ENCODE data around the gene POLR3G.

Gene POLR3G

DNA sequence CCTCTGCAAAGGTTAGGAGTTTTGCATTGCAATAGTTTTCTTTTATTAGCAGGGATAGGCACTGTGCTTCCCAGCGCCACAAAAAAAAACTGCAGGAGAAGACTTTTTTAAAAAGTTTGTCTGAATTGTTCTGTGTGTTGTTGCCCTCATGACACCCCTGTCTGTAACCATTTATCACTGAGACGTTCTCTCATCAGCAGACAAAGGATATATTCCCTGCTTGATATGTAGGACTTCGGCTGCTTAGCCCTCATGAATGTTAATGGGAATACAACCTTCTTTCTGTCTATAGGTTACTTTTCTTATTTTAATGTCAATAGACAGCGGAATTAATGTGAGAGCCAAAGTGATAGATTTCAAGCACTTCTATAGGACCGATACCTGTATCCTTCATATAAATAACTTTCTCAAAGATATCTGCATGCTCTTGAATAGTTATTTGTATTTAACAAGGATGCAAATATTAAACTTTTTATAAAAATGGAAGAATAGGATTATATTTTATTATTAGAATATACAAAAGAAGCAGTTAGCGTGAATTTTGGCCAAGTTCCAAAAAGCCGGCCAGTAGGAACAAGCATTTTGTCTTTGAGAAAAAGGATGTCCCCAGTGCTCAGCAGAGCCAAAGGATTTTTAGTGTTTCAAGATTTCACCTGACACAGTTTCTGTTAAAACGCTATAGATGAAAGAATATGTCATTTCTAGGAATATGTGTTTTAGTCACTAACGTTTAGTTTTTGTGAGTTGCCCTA lies 56.2 kb downstream of the POLR3G start:
- H3K9me3 ChIP-seq (ENCODE audit: control insufficient read depth in 2 of 2, low read length in 2 of 2) = no peaks in the 10 kb centered on the region
- no peaks in the 10 kb centered on the region for H3K4me1 ChIP-seq (ENCODE audit: control insufficient read depth, insufficient read depth, low read length)
- no peaks in the 10 kb centered on the region for H3K36me3 ChIP-seq (ENCODE audit: control insufficient read depth in 2 of 2, insufficient read depth in 2 of 2, low read length in 2 of 2)
- peak overlapping the region; percentile 35 to 76 for H3K4me3 ChIP-seq (ENCODE audit: low read length in 2 of 2)
- H3K27me3 ChIP-seq (ENCODE audit: control insufficient read depth in 1 of 2, insufficient read depth in 2 of 2, low read length in 2 of 2) = no peaks in the 10 kb centered on the region
- peak overlapping the region in 1 of 2 donors; percentile 34 for H3K9ac ChIP-seq (ENCODE audit: low read length in 2 of 2)
- H3K27ac ChIP-seq (ENCODE audit: low read length) = no peak overlapping the region

DNA sequence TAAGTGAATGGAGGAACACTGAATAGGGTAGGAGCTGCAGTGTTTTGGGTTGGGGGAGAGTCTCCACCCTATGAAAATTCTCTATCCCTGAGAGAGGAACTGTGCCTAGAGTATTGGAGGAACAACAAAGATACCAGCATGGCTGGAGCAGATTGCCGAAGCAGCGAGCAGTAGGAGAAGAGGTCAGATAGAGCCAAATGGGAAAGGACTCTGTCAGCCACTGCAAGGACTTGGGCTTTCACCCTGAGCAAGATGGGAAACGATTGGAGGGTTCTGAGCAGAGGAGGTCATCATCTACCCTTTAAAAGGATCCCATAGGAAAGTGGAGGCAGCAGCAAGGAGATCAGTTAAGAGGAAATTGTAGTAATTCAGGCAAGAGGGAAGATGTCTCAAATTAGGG lies 59.1 kb downstream of the POLR3G start:
- Histone ChIP-seq H3K9ac (ENCODE audit: low read length in 2 of 2) (no peak overlapping the region), H3K27ac (ENCODE audit: low read length) (no peak overlapping the region), H3K4me1 (ENCODE audit: control insufficient read depth, insufficient read depth, low read length) (no peaks in the 10 kb centered on the region), H3K36me3 (ENCODE audit: control insufficient read depth in 2 of 2, insufficient read depth in 2 of 2, low read length in 2 of 2) (no peaks in the 10 kb centered on the region), H3K4me3 (ENCODE audit: low read length in 2 of 2) (no peak overlapping the region), H3K27me3 (ENCODE audit: control insufficient read depth in 1 of 2, insufficient read depth in 2 of 2, low read length in 2 of 2) (no peaks in the 10 kb centered on the region), H3K9me3 (ENCODE audit: control insufficient read depth in 2 of 2, low read length in 2 of 2) (no peaks in the 10 kb centered on the region)

DNA sequence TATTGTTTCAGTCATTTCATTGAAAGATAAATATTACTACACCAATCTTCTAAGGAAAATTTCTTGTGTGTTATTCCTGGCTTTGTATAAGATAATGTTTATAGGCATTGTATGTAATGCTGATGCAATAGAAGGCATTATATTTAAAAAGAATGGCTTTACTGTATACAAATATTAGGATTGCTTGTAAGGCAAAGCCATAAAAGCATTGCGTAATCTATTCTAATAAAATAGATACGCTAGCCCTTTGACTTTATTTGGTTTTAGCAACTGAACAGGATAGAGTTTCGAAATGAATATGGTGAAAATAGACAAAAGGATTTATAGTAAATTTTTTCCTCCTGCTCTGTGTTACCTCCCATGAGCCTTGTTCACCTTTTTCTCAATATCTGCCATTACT lies 60.3 kb downstream of the POLR3G start:
- H3K27me3 ChIP-seq (ENCODE audit: control insufficient read depth in 1 of 2, insufficient read depth in 2 of 2, low read length in 2 of 2) = no peaks in the 10 kb centered on the region

DNA sequence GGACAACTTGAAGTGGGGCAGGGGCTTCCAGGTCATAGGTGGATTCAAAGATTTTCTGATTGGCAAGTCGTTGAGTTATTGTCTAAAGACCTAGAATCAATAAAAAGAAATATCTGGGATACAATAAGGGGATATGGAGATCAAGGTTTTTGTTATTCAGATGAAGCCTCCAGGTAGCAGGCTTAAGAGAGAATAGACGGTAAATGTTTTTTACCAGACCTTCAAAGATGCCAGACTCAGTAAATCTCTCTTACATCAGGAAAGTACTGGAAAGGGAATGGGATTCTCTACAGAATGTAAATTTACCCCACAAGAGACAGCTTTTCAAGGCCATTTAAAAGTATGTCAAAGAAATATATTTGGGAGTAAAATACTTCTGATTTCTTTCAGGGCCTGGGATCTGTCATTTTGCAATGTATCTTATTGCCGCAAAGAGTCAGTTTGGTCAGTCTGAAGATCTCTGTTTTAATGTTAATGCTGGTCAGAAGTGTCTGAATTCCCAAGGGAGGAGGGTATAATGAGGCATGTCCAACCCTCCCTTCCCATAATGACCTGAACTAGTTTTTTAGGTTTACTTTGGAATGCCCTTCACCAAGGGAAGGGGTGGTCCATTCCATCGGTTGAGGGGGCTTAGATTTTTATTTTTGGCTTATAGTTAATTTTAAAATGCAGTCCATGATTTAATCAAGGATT lies 68.3 kb downstream of the POLR3G start:
- Histone ChIP-seq H3K36me3 (ENCODE audit: control insufficient read depth in 2 of 2, insufficient read depth in 2 of 2, low read length in 2 of 2) (no peaks in the 10 kb centered on the region), H3K9ac (ENCODE audit: low read length in 2 of 2) (no peak overlapping the region), H3K4me3 (ENCODE audit: low read length in 2 of 2) (no peak overlapping the region), H3K27me3 (ENCODE audit: control insufficient read depth in 1 of 2, insufficient read depth in 2 of 2, low read length in 2 of 2) (peaks cover 2 to 7% of the 10 kb centered on the region in 2 donors), H3K27ac (ENCODE audit: low read length) (no peak overlapping the region), H3K9me3 (ENCODE audit: control insufficient read depth in 2 of 2, low read length in 2 of 2) (no peaks in the 10 kb centered on the region), H3K4me1 (ENCODE audit: control insufficient read depth, insufficient read depth, low read length) (no peaks in the 10 kb centered on the region)

More for the DNA sequence above, 60.3 kb downstream of the POLR3G start:
- Histone ChIP-seq H3K36me3 (ENCODE audit: control insufficient read depth in 2 of 2, insufficient read depth in 2 of 2, low read length in 2 of 2) (no peaks in the 10 kb centered on the region), H3K9me3 (ENCODE audit: control insufficient read depth in 2 of 2, low read length in 2 of 2) (no peaks in the 10 kb centered on the region), H3K9ac (ENCODE audit: low read length in 2 of 2) (no peak overlapping the region), H3K4me1 (ENCODE audit: control insufficient read depth, insufficient read depth, low read length) (no peaks in the 10 kb centered on the region), H3K4me3 (ENCODE audit: low read length in 2 of 2) (no peak overlapping the region), H3K27ac (ENCODE audit: low read length) (no peak overlapping the region)

DNA sequence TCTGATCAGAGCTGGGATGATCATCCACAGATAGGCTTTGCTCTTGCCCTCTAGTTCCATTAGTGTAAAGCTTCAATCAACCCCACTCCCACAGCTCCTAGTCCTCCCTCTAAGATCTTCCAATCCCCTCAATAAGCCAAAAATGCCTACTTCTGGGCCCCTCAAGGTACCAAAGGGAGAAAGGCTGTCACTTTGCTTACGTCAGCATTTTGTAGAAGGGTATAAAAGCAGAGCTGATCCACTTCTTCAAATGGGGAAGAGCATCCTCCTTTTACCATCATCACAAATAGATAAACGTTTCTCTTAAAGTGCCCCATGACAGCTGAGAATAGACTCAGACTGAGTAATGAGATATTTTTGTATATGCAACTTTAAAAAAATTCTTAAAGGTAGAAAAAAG lies 70.8 kb downstream of the POLR3G start:
- no peaks in the 10 kb centered on the region for H3K4me1 ChIP-seq (ENCODE audit: control insufficient read depth, insufficient read depth, low read length)
- peaks cover 2 to 9% of the 10 kb centered on the region in 2 donors for H3K27me3 ChIP-seq (ENCODE audit: control insufficient read depth in 1 of 2, insufficient read depth in 2 of 2, low read length in 2 of 2)
- no peak overlapping the region for H3K9ac ChIP-seq (ENCODE audit: low read length in 2 of 2)
- H3K9me3 ChIP-seq (ENCODE audit: control insufficient read depth in 2 of 2, low read length in 2 of 2) = no peaks in the 10 kb centered on the region
- H3K36me3 ChIP-seq (ENCODE audit: control insufficient read depth in 2 of 2, insufficient read depth in 2 of 2, low read length in 2 of 2) = no peaks in the 10 kb centered on the region
- no peak overlapping the region for H3K4me3 ChIP-seq (ENCODE audit: low read length in 2 of 2)
- no peak overlapping the region for H3K27ac ChIP-seq (ENCODE audit: low read length)

DNA sequence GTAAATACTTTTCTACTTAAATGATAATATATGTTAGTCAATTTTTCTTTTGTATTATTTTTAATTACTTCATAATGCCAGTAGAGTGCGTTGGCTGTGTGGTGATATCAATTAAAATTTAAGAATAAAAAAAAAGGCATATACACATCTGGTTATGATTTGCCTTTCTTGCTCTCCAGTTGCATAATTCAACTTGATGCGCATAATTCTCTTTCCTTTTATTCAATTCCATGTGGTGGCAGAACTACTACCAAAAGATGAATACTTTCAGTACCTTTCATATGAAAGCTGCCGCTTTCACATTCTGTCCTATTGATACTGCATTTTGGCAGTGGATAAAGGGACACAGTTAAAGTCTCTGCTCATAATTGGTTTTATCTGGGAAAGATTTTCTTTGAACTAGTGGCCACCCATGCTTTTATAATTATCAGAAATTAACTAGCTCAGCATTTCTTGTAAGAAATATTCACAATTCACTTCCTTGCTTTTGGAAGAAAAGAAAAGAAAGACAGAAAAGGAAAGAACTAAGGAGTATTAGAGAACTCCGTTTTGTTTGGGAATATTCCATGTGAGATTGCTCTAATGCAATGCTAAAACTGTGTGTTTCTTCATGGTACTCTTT lies 71.7 kb downstream of the POLR3G start:
- Histone ChIP-seq H3K36me3 (ENCODE audit: control insufficient read depth in 2 of 2, insufficient read depth in 2 of 2, low read length in 2 of 2) (no peaks in the 10 kb centered on the region), H3K4me3 (ENCODE audit: low read length in 2 of 2) (no peak overlapping the region), H3K27ac (ENCODE audit: low read length) (no peak overlapping the region), H3K4me1 (ENCODE audit: control insufficient read depth, insufficient read depth, low read length) (no peaks in the 10 kb centered on the region), H3K9me3 (ENCODE audit: control insufficient read depth in 2 of 2, low read length in 2 of 2) (no peaks in the 10 kb centered on the region), H3K27me3 (ENCODE audit: control insufficient read depth in 1 of 2, insufficient read depth in 2 of 2, low read length in 2 of 2) (peaks cover 2 to 9% of the 10 kb centered on the region in 2 donors), H3K9ac (ENCODE audit: low read length in 2 of 2) (no peak overlapping the region)

DNA sequence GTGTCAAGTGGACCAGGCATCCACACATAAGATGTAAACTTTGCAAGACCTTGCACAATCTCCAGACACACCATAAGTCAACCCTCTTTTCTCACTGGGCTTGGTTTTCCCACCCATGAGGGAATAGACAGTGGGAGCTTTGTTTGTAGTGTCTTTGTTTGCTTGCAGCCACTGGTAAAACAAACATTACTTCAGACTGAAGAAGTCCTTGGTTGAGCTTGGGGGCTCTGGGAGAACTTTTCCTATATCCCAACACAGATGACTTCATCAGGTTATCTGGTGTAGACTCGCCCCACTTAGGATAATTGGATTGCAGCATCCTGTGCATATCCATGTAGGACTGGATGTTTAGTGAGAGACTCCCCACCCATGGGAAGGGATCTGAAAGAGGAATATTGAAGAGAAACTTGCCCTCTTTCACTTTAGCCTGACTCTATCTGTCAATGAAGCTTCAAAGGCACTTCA lies 72.4 kb downstream of the POLR3G start:
- no peaks in the 10 kb centered on the region for H3K36me3 ChIP-seq (ENCODE audit: control insufficient read depth in 2 of 2, insufficient read depth in 2 of 2, low read length in 2 of 2)
- no peak overlapping the region for H3K4me3 ChIP-seq (ENCODE audit: low read length in 2 of 2)
- no peak overlapping the region for H3K27ac ChIP-seq (ENCODE audit: low read length)

DNA sequence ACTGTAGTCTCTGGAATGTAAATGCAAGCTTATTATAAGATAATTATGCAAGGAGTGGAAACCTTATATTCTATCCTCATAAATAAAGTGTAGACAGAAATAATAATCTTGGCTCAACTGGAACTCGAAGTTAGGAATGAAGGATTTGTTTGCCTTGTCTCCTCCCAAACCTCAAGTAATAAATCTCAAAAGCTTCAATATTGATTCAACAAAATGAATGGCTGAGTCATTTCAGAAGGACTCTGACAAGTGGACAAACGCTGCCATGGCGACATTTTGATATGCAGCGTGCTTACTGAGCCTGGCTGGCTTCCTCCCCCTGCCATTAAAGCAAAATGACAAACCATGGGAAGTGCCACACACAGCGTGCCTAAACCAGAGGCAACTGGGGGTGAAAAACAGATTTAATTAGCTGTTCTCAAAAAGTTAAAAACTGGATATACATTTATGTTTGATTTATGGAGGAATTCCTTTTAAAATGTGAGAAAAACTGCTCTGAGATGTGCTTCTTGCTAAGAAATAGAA lies 73.5 kb downstream of the POLR3G start:
- H3K4me1 ChIP-seq (ENCODE audit: control insufficient read depth, insufficient read depth, low read length) = no peaks in the 10 kb centered on the region
- peaks cover 2 to 9% of the 10 kb centered on the region in 2 donors for H3K27me3 ChIP-seq (ENCODE audit: control insufficient read depth in 1 of 2, insufficient read depth in 2 of 2, low read length in 2 of 2)
- H3K9me3 ChIP-seq (ENCODE audit: control insufficient read depth in 2 of 2, low read length in 2 of 2) = no peaks in the 10 kb centered on the region
- no peak overlapping the region for H3K27ac ChIP-seq (ENCODE audit: low read length)
- H3K36me3 ChIP-seq (ENCODE audit: control insufficient read depth in 2 of 2, insufficient read depth in 2 of 2, low read length in 2 of 2) = no peaks in the 10 kb centered on the region
- H3K9ac ChIP-seq (ENCODE audit: low read length in 2 of 2) = no peak overlapping the region
- H3K4me3 ChIP-seq (ENCODE audit: low read length in 2 of 2) = no peak overlapping the region

More for the DNA sequence above, 72.4 kb downstream of the POLR3G start:
- Histone ChIP-seq H3K9me3 (ENCODE audit: control insufficient read depth in 2 of 2, low read length in 2 of 2) (no peaks in the 10 kb centered on the region), H3K9ac (ENCODE audit: low read length in 2 of 2) (no peak overlapping the region), H3K4me1 (ENCODE audit: control insufficient read depth, insufficient read depth, low read length) (no peaks in the 10 kb centered on the region), H3K27me3 (ENCODE audit: control insufficient read depth in 1 of 2, insufficient read depth in 2 of 2, low read length in 2 of 2) (peaks cover 2 to 9% of the 10 kb centered on the region in 2 donors)

DNA sequence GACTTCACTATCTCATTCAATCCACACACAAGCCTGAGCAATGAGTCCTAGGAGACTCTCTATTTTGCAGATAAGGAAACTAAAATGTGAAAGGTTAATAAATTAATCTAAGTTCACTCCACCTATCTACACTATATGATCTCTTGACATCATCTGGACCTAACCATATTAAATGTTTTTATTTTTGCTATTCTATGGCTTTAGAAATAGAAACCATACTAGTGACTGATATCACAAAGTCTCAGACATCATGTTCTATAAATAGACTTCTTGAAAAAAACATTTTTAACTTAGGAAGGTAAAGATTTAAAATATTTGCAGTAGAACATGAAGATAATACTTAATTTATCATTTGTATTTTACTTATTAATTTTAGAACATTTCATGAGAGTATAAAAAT lies 74.6 kb downstream of the POLR3G start:
- H3K36me3 ChIP-seq (ENCODE audit: control insufficient read depth in 2 of 2, insufficient read depth in 2 of 2, low read length in 2 of 2) = no peaks in the 10 kb centered on the region
- H3K27ac ChIP-seq (ENCODE audit: low read length) = no peak overlapping the region
- H3K4me3 ChIP-seq (ENCODE audit: low read length in 2 of 2) = no peak overlapping the region
- H3K27me3 ChIP-seq (ENCODE audit: control insufficient read depth in 1 of 2, insufficient read depth in 2 of 2, low read length in 2 of 2) = peaks cover 2 to 9% of the 10 kb centered on the region in 2 donors
- no peaks in the 10 kb centered on the region for H3K4me1 ChIP-seq (ENCODE audit: control insufficient read depth, insufficient read depth, low read length)
- no peaks in the 10 kb centered on the region for H3K9me3 ChIP-seq (ENCODE audit: control insufficient read depth in 2 of 2, low read length in 2 of 2)
- H3K9ac ChIP-seq (ENCODE audit: low read length in 2 of 2) = no peak overlapping the region

DNA sequence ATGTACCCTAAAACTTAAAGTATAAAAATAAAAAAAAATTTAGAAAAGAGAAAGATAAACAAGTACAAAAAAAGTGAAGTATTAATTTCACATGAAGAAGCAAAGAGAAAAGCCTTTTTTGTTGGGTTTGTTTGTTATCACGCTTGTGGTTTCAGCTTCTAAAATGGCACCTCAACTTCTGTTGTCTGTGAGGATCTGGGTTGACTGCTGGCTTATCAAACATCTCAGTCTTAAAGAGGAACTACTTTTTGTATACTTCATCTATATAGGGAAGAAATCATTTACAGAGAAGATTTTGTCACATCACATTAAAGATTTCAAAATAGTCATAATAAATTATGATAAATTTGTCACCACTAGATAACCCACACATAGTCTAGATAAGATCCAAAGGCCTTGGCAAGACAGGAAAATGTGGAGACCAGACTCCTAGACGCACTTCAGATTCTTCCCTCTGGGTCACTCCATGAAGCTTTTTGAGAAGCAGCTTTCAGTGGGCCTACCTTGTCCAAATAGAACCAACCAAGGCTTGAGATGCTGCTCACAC lies 75.1 kb downstream of the POLR3G start:
- Histone ChIP-seq H3K36me3 (ENCODE audit: control insufficient read depth in 2 of 2, insufficient read depth in 2 of 2, low read length in 2 of 2) (no peaks in the 10 kb centered on the region), H3K4me1 (ENCODE audit: control insufficient read depth, insufficient read depth, low read length) (no peaks in the 10 kb centered on the region), H3K27ac (ENCODE audit: low read length) (no peak overlapping the region), H3K9ac (ENCODE audit: low read length in 2 of 2) (no peak overlapping the region), H3K9me3 (ENCODE audit: control insufficient read depth in 2 of 2, low read length in 2 of 2) (no peaks in the 10 kb centered on the region), H3K27me3 (ENCODE audit: control insufficient read depth in 1 of 2, insufficient read depth in 2 of 2, low read length in 2 of 2) (peaks cover 2 to 9% of the 10 kb centered on the region in 2 donors), H3K4me3 (ENCODE audit: low read length in 2 of 2) (no peak overlapping the region)

Measured in stomach smooth muscle (tissue), 2 donors.